GM23248 (cell line): ENCODE data around the gene TSSK3.

Experiments
- EZH2 ChIP-seq: fragments of 200-600 bp; sonication (generic); IDR thresholded peaks from 2 replicates; pipeline ENCODE4 v1.6.1; 2018; ENCODE audit warnings: antibody characterized with exemption, mild to moderate bottlenecking; ENCODE audit not compliant: insufficient read depth, poor library complexity, severe bottlenecking
- EZH2phosphoT487 ChIP-seq: fragments of 200-600 bp; sonication (generic); IDR thresholded peaks from 2 replicates; pipeline ENCODE4 v1.6.1; 2018; ENCODE audit warnings: antibody characterized with exemption, moderate library complexity, mild to moderate bottlenecking, low read depth; ENCODE audit not compliant: insufficient read depth

DNA sequence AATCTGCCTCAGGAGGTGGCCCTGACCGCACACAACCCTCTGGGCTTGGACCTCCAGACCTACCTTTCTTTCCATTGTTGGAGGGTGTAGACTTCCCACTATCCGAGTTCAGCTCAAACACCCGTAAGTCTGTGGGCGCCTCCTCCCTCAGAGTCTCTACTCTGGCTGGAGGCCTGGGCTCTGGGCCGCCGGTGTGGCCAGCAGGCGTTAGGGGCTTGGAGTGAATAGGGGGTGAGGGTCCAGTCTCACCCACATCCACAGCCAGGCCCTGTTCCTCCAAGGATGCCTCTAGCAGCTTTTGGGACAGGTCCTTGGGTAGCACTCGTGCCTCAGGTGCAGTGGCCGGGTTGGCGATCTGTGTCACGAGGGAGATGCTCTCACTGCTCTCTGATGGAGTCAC lies 13.9 kb downstream of the TSSK3 start:
- no peak for TF ChIP-seq EZH2phosphoT487
- no peak for TF ChIP-seq EZH2
